MM.1S (cell line): Measurements from ENCODE around the gene NCKAP5.

Source experiments
- DNase-seq: peaks from one replicate; pipeline ENCODE4 v3.0.0-alpha.2; 2015
- H2AFZ ChIP-seq: fragments of 300-600 bp; sonication (generic); 2 replicates; pipeline ENCODE4 v1.6.0; 2016; ENCODE audit warnings: antibody characterized with exemption, low read length
- H3F3A ChIP-seq: fragments of 300-600 bp; sonication (generic); 2 replicates; pipeline ENCODE4 v1.6.1; 2016; ENCODE audit warnings: mild to moderate bottlenecking, antibody characterized with exemption, low read length, moderate library complexity, mixed read lengths; ENCODE audit not compliant: insufficient read depth
- H3K27ac ChIP-seq: fragments of 300-600 bp; sonication (generic); 2 replicates; pipeline ENCODE4 v1.5.1; 2016; ENCODE audit warnings: mild to moderate bottlenecking, low read length
- H3K27me3 ChIP-seq: fragments of 300-600 bp; sonication (generic); replicated peaks from 2 replicates; pipeline ENCODE4 v1.6.0; 2016; ENCODE audit warnings: low read length; ENCODE audit not compliant: insufficient read depth
- H3K36me3 ChIP-seq: fragments of 300-600 bp; sonication (generic); replicated peaks from 2 replicates; pipeline ENCODE4 v1.6.1; 2016; ENCODE audit warnings: mild to moderate bottlenecking, low read length, mixed read lengths; ENCODE audit not compliant: insufficient read depth
- H3K4me1 ChIP-seq: fragments of 300-600 bp; sonication (generic); 2 replicates; pipeline ENCODE4 v1.6.1; 2016; ENCODE audit warnings: low read length, mixed read lengths
- H3K4me2 ChIP-seq: fragments of 300-600 bp; sonication (generic); 2 replicates; pipeline ENCODE4 v1.6.0; 2016; ENCODE audit warnings: low read depth, low read length
- H3K4me3 ChIP-seq: fragments of 300-600 bp; sonication (generic); 2 replicates; pipeline ENCODE4 v1.5.1; 2016; ENCODE audit warnings: low read length, mixed read lengths
- H3K79me2 ChIP-seq: fragments of 300-600 bp; sonication (generic); 2 replicates; pipeline ENCODE4 v1.6.1; 2016; ENCODE audit warnings: mixed run types, low read length, mixed read lengths
- H3K9ac ChIP-seq: fragments of 300-600 bp; sonication (generic); 2 replicates; pipeline ENCODE4 v1.6.1; 2016; ENCODE audit warnings: low read length, mixed read lengths
- H3K9me2 ChIP-seq: fragments of 300-600 bp; sonication (generic); replicated peaks from 2 replicates; pipeline ENCODE4 v1.6.1; 2016; ENCODE audit warnings: mild to moderate bottlenecking, low read length, mixed read lengths; ENCODE audit not compliant: insufficient read depth
- H3K9me3 ChIP-seq: fragments of 300-600 bp; sonication (generic); replicated peaks from 2 replicates; pipeline ENCODE4 v1.6.1; 2016; ENCODE audit warnings: mild to moderate bottlenecking, low read length, mixed read lengths; ENCODE audit not compliant: insufficient read depth
- H4K20me1 ChIP-seq: fragments of 300-600 bp; sonication (generic); 2 replicates; pipeline ENCODE4 v1.6.1; 2016; ENCODE audit warnings: mild to moderate bottlenecking, low read length, moderate library complexity, mixed read lengths; ENCODE audit not compliant: insufficient read depth
- EZH2 ChIP-seq: fragments of 300-600 bp; sonication (generic); optimal IDR thresholded peaks from 2 replicates; pipeline ENCODE3; 2017; ENCODE audit warnings: low read depth, mild to moderate bottlenecking, antibody characterized with exemption, low read length, mixed read lengths
- EZH2phosphoT487 ChIP-seq: fragments of 300-600 bp; sonication (generic); IDR thresholded peaks from 2 replicates; pipeline ENCODE4 v1.6.1; 2018; ENCODE audit warnings: antibody characterized with exemption, low read length
- TF ChIP-seq, protein P1 (sequence below): fragments of 300-600 bp; sonication (generic); IDR thresholded peaks from 2 replicates; pipeline ENCODE4 v1.5.1; 2016; ENCODE audit warnings: antibody characterized with exemption, low read length, mixed read lengths

NCKAP5 gene

DNA sequence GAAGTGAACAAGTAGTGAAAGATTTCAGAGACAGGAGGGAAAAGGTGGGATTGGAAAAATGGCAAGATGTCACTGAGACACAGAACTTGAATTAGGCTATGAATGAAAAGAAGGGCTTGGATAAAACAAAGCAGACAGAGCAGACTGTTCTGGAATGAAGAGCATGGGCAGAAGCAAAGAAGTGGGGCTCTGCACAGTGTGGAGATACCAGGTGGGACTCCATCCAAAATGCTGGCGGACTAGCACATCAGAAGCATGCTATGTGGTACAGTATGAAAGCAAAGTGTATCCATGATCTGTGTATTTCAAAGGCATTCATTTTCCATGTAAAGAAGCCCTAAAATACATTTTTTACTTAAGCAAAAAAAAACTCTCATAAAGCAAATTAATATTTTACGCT, 487.4 kb downstream of the NCKAP5 start:
- Histone ChIP-seq H3F3A (no peaks in the 10 kb centered on the region), H3K4me1 (no peaks in the 10 kb centered on the region), H3K36me3 (no peaks in the 10 kb centered on the region), H3K27ac (no peak overlapping the region), H4K20me1 (no peaks in the 10 kb centered on the region), H3K4me3 (no peak overlapping the region), H3K9ac (no peak overlapping the region), H3K27me3 (no peaks in the 10 kb centered on the region), H3K9me3 (no peaks in the 10 kb centered on the region), H3K79me2 (no peaks in the 10 kb centered on the region), H2AFZ (no peak overlapping the region), H3K9me2 (no peaks in the 10 kb centered on the region), H3K4me2 (no peak overlapping the region)
- TF ChIP-seq EZH2 (no peak), EZH2phosphoT487 (no peak)
- TF ChIP-seq, protein P1, sequence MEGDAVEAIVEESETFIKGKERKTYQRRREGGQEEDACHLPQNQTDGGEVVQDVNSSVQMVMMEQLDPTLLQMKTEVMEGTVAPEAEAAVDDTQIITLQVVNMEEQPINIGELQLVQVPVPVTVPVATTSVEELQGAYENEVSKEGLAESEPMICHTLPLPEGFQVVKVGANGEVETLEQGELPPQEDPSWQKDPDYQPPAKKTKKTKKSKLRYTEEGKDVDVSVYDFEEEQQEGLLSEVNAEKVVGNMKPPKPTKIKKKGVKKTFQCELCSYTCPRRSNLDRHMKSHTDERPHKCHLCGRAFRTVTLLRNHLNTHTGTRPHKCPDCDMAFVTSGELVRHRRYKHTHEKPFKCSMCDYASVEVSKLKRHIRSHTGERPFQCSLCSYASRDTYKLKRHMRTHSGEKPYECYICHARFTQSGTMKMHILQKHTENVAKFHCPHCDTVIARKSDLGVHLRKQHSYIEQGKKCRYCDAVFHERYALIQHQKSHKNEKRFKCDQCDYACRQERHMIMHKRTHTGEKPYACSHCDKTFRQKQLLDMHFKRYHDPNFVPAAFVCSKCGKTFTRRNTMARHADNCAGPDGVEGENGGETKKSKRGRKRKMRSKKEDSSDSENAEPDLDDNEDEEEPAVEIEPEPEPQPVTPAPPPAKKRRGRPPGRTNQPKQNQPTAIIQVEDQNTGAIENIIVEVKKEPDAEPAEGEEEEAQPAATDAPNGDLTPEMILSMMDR: no peak
- no peak for DNase-seq

GRCh38 chr2:133078667-133079411, 489.4 kb downstream of the NCKAP5 start:
- H3F3A ChIP-seq: no peaks in the 10 kb centered on the region
- H3K9me3 ChIP-seq: no peaks in the 10 kb centered on the region
- H3K9me2 ChIP-seq: no peaks in the 10 kb centered on the region
- no peak overlapping the region for H3K4me3 ChIP-seq
- H3K4me2 ChIP-seq: no peak overlapping the region
- DNase-seq: no peak
- H3K4me1 ChIP-seq: no peaks in the 10 kb centered on the region
- H3K36me3 ChIP-seq: no peaks in the 10 kb centered on the region
- H3K79me2 ChIP-seq: no peaks in the 10 kb centered on the region
- no peak for TF ChIP-seq EZH2
- TF ChIP-seq, protein P1: no peak
- TF ChIP-seq EZH2phosphoT487: no peak
- H3K27me3 ChIP-seq: no peaks in the 10 kb centered on the region
- no peaks in the 10 kb centered on the region for H4K20me1 ChIP-seq
- no peak overlapping the region for H3K9ac ChIP-seq
- no peak overlapping the region for H2AFZ ChIP-seq
- H3K27ac ChIP-seq: no peak overlapping the region

DNA sequence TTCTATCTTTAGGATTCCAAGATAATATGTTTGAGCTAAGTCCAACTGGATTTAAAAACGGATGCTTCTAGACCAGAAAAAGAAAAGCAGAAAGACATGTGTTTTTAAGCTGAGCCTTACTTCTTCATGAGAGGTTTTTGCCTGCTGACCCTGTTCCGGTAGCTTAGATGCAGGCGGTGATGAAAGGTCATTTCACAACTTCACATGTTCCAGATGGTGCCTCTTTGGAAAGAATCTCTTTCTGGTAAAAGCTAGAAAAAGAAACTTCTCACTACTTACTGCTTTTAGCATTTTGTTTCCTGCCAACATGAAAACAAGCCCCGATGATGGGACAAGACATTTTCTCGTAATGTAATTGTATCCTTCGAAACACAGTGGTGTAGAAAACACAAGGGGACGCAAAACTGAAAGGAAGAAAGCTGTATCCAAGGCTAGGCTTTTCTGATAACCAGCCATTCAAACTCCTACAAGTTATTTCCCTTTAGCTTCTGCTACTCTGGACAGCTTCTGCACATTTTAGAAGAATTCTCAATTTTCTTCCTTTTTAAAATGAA, 490.9 kb downstream of the NCKAP5 start:
- H3K4me3 ChIP-seq: no peak overlapping the region
- H3K27ac ChIP-seq: no peak overlapping the region
- H3K27me3 ChIP-seq: no peaks in the 10 kb centered on the region
- no peaks in the 10 kb centered on the region for H3K79me2 ChIP-seq
- H3K9me3 ChIP-seq: no peaks in the 10 kb centered on the region
- H3K9ac ChIP-seq: no peak overlapping the region
- H4K20me1 ChIP-seq: no peaks in the 10 kb centered on the region
- H3K36me3 ChIP-seq: no peaks in the 10 kb centered on the region
- no peaks in the 10 kb centered on the region for H3F3A ChIP-seq
- H3K4me2 ChIP-seq: no peak overlapping the region
- TF ChIP-seq EZH2 (no peak), EZH2phosphoT487 (no peak)
- TF ChIP-seq, protein P1: no peak
- no peak for DNase-seq
- H3K9me2 ChIP-seq: no peaks in the 10 kb centered on the region
- no peak overlapping the region for H2AFZ ChIP-seq
- H3K4me1 ChIP-seq: no peaks in the 10 kb centered on the region
